ENCODE measurements around the gene SDSL. TPM values are rescaled to one million over a fixed set of nuclear protein-coding genes. Genes with fewer than 3 reads are reported as not detected.

SDSL gene
- total RNA-seq, 1 experiment from 2014 or later = 0.46 TPM

- peaks cover 2 to 6% of the 10 kb centered on the region in 2 experiments; a peak in 3 of 4 replicates for H3K4me1 Mint-ChIP-seq
- Histone ChIP-seq H3K27ac (ENCODE audit: insufficient read length, low read depth, low read length) (no peak overlapping the region), H2BK12ac (ENCODE audit: insufficient read length, low read depth, low read length) (no peak overlapping the region), H4K8ac (replicated peaks; ENCODE audit: insufficient read length, low read depth, low read length) (no peak overlapping the region), H2AK5ac (ENCODE audit: insufficient read length, low read length) (no peak overlapping the region), H2BK5ac (ENCODE audit: insufficient read length, low read length) (no peak overlapping the region), H3K23ac (ENCODE audit: insufficient read length, low read depth, low read length) (no peak overlapping the region), H3K4ac (ENCODE audit: low read depth, low read length) (no peak overlapping the region), H3K27me3 (ENCODE audit: insufficient read depth, low read length) (no peaks in the 10 kb centered on the region), H3K9ac (ENCODE audit: extremely low read depth, insufficient read length, low read length) (no peak overlapping the region), H3K9me3 (ENCODE audit: control insufficient read depth, low read depth, low read length) (no peaks in the 10 kb centered on the region), H2AFZ (ENCODE audit: low read length) (no peak overlapping the region), H3K4me2 (ENCODE audit: insufficient read depth, insufficient read length, low read length) (no peak overlapping the region), H3K23me2 (ENCODE audit: insufficient read length, low read depth, low read length, poor library complexity, severe bottlenecking) (no peaks in the 10 kb centered on the region), H4K5ac (ENCODE audit: insufficient read length, low read depth, low read length) (no peak overlapping the region), H4K20me1 (ENCODE audit: control insufficient read depth, insufficient read depth, insufficient read length) (no peaks in the 10 kb centered on the region), H3K4me1 (ENCODE audit: insufficient read depth, low read length) (no peaks in the 10 kb centered on the region), H3K79me1 (ENCODE audit: insufficient read depth, low read depth, low read length, poor library complexity, severe bottlenecking) (no peaks in the 10 kb centered on the region), H3K18ac (ENCODE audit: insufficient read length, low read depth, low read length) (no peak overlapping the region), H2BK15ac (ENCODE audit: low read depth, low read length) (no peak overlapping the region), H2BK20ac (ENCODE audit: low read depth, low read length, poor library complexity, severe bottlenecking) (no peak overlapping the region), H3K79me2 (ENCODE audit: insufficient read depth, low read length) (no peaks in the 10 kb centered on the region), H4K91ac (ENCODE audit: insufficient read length, low read depth, low read length) (no peak overlapping the region), H2BK120ac (ENCODE audit: low read depth, low read length, poor library complexity, severe bottlenecking) (no peak overlapping the region), H3T11ph (ENCODE audit: low read length) (no peak overlapping the region), H3K14ac (ENCODE audit: insufficient read depth, low read length) (no peak overlapping the region), H3K56ac (ENCODE audit: insufficient read length, low read depth, low read length) (no peak overlapping the region)
- no CpG with 5 or more reads among the region's 9 CpGs for WGBS (ENCODE audit: extremely low coverage, insufficient read length, low lambda C conversion rate)
- no peak overlapping the region for H3K4me3 Mint-ChIP-seq
- no peak overlapping the region for H3K27ac Mint-ChIP-seq
- H3K9me3 Mint-ChIP-seq = no peaks in the 10 kb centered on the region
- no peak for TF ChIP-seq CTCF (conservative IDR thresholded peaks at IDR 0.05)
- DNase-seq = no peak
- peaks cover 6% of the 10 kb centered on the region for H3K27me3 Mint-ChIP-seq (ENCODE audit: low read depth)
- peaks cover 0 to 16% (median 15%) of the 10 kb centered on the region in 3 experiments; a peak in 4 of 7 replicates for H3K36me3 Mint-ChIP-seq (ENCODE audit: insufficient read depth in 1 of 3, low read depth in 3 of 3)
Observed at GRCh38 chr12:113391650-113392337, 30.4 kb upstream of the SDSL start.
